IPS-15b (cell line): ENCODE measurements around the gene NEU4.
"Not testable (repeated sequence)": the region's sequence is repeated elsewhere in the genome, so short reads cannot be mapped to it uniquely, and the experiment has no call there.

Experiments
- H3K27me3 ChIP-seq: one replicate; pipeline ENCODE4 v1.6.1; 2013; ENCODE audit warnings: low read length; ENCODE audit not compliant: control insufficient read depth, insufficient read depth
- H3K36me3 ChIP-seq: one replicate; pipeline ENCODE4 v1.6.1; 2013; ENCODE audit warnings: low read length; ENCODE audit not compliant: control insufficient read depth, insufficient read depth
- H3K4me1 ChIP-seq: one replicate; pipeline ENCODE4 v1.6.1; 2013; ENCODE audit warnings: mild to moderate bottlenecking, low read length; ENCODE audit not compliant: control insufficient read depth, insufficient read depth
- H3K4me3 ChIP-seq: one replicate; pipeline ENCODE4 v1.5.1; 2013; ENCODE audit warnings: low read depth, low read length
- H3K9ac ChIP-seq: one replicate; pipeline ENCODE4 v1.6.1; 2013; ENCODE audit warnings: low read depth, mild to moderate bottlenecking, low read length
- H3K9me3 ChIP-seq: one replicate; pipeline ENCODE4 v1.6.1; 2013; ENCODE audit warnings: mild to moderate bottlenecking, low read length; ENCODE audit not compliant: control insufficient read depth, insufficient read depth

Gene NEU4

DNA sequence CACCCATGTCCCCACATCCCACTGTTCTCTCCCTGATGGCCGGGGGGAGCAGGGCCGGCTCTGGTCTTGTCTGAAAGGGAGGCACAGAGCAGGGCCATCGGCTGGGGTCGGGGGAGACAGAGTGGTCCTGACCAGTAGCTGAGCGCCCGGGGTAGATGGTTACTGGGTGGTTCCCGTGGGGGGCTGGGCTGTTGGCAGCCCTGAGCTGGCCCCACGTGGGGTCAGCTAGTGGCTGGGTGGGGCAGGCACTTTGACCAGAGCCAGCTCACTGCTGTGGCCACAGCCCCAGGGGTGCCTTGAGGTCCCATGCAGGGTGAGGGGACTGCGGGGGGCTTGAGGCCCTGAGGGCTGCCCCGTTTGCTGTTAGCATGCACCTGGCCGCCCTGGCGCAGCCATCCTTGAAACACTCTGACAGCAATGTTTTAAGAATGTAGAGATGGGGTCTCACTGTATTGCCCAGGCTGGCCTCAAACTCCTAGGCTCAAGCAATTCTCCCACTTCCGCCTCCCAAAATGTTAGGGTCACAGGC lies 12.3 kb upstream of the NEU4 start:
- H3K27me3 ChIP-seq: no peaks in the 10 kb centered on the region
- H3K36me3 ChIP-seq: no peaks in the 10 kb centered on the region
- no peak overlapping the region for H3K9ac ChIP-seq
- no peaks in the 10 kb centered on the region for H3K9me3 ChIP-seq
- no peaks in the 10 kb centered on the region for H3K4me1 ChIP-seq
- H3K4me3 ChIP-seq: no peak overlapping the region

DNA sequence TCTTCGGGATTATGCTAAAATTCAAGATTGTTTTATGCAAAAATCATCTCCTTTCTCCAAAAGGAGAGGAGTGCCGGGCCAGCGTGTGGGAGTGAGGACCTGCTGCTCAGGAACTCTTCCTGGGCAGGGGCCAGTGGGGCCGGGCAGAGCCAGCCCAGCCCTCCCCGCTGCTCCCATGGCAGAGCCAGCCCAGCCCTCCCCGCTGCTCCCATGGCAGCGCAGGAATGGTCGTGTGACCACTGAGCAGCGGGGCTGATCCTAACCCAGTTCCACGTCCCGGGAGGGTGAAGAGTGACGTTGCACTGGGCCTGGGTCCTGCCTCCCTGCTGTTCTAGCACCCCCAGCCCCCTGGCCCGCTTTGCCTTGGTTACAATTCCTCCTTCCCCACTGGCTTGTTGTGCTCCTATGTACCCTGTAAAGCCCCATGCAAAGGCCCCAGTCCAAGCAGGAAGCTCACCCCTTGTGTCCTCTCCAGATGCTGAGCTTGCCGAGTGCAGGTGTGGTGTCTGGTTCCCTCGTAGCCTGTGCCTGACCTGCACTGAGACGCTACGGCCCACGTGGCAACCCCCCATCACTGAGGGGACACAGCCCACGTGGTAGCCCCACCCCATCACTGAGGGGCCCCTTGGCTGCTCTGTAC lies 11.4 kb upstream of the NEU4 start:
- H3K36me3 ChIP-seq: no peaks in the 10 kb centered on the region
- H3K4me1 ChIP-seq: no peaks in the 10 kb centered on the region
- no peak overlapping the region for H3K9ac ChIP-seq
- no peaks in the 10 kb centered on the region for H3K9me3 ChIP-seq
- no peak overlapping the region for H3K4me3 ChIP-seq
- no peaks in the 10 kb centered on the region for H3K27me3 ChIP-seq

DNA sequence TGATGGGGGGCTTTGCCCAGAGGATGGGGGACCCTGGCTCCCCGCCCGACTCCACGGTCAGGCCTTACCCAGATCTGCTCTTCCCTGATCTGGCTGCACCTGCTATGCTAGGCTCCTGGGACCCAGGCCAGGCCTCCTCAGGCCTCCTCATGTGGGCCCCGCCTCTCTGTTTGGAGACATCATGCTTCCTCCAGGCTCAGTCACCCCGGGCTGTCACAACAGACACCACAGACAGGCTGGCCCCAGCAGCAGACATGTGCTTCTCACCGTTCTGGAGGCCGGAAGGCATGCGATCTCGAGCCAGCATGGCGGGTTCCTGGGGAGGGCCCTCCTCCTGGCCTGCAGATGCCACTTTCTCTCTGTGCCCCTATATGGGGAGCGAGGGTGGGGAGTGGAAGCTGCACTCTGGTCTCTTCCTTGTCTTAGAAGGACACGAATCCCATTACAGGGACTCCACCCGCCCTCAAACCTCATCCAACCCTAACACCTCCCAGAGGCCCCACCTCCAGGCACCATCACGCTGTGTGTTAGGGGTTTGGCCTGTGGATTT lies 10.8 kb upstream of the NEU4 start:
- Histone ChIP-seq H3K4me1 (no peaks in the 10 kb centered on the region), H3K9me3 (no peaks in the 10 kb centered on the region), H3K27me3 (peaks cover under 1% of the 10 kb centered on the region), H3K36me3 (no peaks in the 10 kb centered on the region), H3K4me3 (no peak overlapping the region), H3K9ac (no peak overlapping the region)

DNA sequence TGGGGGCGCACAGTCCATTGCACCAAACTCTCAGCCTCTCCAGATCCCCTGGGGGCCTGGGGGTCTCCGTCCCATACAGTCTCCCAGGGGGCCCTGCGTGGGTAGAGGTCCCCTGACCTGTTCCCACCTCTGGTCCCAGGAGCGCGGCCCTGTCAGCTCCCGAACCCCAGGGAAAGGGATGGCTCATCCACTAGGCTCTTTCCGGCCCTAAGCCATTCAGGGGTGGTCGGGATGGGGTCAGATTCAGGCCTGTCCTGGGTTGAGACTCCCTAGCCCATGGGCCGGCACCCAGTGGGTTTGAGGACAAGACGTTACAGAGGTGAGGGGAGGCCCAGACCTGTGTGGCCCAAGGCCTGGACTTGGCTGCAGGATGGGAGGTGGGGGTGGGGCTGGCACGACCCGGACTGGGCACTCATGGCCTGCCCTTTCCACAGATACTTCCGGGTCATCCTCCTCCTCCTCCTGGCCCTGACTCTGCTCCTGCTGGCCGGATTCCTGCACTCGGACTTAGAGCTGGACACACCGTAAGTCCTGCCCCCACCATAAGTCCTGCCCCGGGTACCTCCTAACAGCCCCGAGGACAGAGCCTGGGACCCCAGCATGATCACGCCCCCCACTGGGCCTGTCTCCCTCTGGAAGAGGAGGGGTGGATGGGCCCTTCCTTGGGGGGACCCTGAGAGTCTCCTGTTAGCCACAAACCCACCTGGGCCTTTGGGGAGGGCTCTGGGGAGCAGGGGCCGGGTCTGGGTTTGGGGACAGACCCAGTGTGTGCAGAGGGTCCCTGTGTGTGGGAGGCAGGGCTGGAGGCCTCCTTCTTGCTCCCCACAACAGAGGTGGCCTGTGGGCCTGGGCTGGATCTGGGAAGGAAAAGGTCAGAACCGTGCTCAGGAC lies 10.1 kb upstream of the NEU4 start:
- Histone ChIP-seq H3K36me3 (no peaks in the 10 kb centered on the region), H3K9ac (no peak overlapping the region), H3K9me3 (no peaks in the 10 kb centered on the region), H3K27me3 (peaks cover 7% of the 10 kb centered on the region), H3K4me3 (no peak overlapping the region), H3K4me1 (no peaks in the 10 kb centered on the region)

DNA sequence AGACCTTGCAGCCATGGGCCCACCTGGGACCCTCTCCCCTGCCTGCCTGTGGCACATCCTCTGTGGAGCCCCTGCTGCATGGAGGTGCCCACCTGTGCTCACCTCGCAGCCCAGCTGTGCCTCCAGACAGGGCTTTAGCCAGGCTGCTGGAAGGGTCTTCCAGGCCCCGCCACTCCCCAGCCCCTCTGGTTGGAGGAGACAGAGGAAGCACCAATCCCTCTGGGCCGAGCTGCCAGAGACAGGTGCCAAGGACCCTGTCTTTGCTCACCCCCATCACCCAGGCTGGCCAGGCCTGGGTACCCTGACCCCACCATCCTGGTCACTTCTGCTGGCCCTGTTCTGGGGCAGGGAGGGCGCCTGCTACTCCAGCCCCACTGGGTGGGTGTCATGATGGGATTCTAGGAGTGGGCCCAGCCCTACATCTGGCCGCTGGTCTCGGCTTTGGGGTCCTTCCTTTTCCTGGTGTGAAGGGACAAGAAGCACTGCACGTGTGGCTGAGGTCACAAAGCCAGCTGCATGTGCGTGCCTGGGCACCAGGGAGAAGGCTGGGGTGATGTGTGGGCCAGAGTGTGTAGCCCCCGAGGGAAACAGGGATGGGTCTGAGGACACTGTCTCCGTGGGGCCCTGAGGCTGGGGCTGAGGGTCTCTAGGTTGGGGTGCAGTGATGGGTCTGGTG lies 9.3 kb upstream of the NEU4 start:
- peaks cover 15% of the 10 kb centered on the region for H3K27me3 ChIP-seq
- H3K36me3 ChIP-seq: no peaks in the 10 kb centered on the region
- H3K9me3 ChIP-seq: no peaks in the 10 kb centered on the region
- H3K4me1 ChIP-seq: peaks cover 3% of the 10 kb centered on the region
- no peak overlapping the region for H3K4me3 ChIP-seq
- H3K9ac ChIP-seq: no peak overlapping the region

DNA sequence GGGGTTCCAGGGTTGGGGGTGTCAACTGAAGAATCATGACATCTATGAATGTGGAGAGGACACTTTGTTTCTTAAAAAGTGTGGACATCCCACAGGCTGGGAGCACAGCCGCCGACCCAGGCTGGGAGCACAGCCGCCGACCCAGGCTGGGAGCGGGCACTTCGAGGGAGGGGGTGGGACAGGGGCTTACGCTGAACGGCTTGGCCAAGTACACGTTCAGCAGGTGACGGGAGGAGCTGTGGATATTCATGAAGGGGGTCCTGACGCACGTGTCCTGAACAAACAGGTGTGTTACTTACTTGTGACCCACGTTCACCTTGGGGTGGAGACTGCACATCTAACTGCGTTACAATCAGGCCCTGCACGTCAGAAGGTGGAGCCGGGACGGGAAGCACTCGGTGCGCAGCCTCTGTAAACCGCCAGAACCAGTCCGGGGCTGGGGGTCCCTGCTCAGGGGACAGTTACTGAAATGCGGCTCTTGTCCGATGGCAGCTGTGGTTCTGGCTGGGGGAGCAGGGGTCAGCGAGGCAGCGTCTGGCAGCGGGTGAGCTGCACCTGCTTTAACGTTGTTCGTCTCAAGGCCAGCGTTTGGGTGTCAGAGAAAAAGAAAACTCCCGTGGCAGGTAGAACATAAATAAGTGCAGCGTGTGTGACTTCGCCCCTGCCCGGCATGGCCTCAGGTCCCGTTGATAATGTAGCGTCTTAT lies 8.6 kb upstream of the NEU4 start:
- not testable (repeated sequence) for H3K4me3 ChIP-seq, H3K9me3 ChIP-seq, H3K36me3 ChIP-seq, H3K9ac ChIP-seq, H3K4me1 ChIP-seq
- H3K27me3 ChIP-seq: peaks cover 17% of the 10 kb centered on the region

DNA sequence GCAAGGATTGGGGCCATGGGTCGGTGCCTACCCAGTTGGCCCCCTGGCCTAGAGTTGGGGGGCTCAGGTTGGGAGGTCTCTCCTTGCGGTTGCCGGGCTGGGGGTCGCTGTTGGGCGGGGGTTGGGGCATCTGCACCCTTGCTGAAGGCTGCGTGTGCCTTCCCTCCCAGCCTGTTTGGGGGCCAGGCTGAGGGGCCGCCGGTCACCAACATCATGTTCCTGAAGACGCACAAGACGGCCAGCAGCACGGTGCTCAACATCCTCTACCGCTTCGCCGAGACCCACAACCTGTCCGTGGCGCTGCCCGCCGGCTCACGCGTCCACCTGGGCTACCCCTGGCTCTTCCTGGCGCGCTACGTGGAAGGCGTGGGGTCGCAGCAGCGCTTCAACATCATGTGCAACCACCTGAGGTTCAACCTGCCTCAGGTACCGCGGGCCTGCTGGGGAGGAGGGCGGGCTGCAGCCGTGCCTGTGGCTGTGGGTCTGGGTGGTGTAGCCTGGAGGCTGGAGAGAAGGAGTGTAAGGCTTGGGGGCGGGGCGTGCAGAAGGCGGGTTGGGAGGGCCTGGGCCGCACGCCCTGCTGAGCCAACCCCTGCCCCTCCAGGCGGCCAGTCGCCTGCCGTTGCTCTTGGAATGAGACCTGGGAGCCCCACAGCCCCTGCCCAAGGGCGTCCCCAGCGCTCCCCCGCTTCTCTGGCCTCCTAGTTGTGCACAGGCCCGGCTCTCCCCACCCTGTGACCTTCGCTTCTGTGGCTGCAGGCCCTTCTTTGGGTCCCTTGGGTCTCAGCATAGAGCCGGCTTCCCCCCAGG lies 7.2 kb upstream of the NEU4 start:
- H3K36me3 ChIP-seq: no peaks in the 10 kb centered on the region
- H3K9me3 ChIP-seq: no peaks in the 10 kb centered on the region
- H3K27me3 ChIP-seq: peaks cover 17% of the 10 kb centered on the region
- H3K4me1 ChIP-seq: peaks cover 6% of the 10 kb centered on the region
- no peak overlapping the region for H3K9ac ChIP-seq
- no peak overlapping the region for H3K4me3 ChIP-seq

DNA sequence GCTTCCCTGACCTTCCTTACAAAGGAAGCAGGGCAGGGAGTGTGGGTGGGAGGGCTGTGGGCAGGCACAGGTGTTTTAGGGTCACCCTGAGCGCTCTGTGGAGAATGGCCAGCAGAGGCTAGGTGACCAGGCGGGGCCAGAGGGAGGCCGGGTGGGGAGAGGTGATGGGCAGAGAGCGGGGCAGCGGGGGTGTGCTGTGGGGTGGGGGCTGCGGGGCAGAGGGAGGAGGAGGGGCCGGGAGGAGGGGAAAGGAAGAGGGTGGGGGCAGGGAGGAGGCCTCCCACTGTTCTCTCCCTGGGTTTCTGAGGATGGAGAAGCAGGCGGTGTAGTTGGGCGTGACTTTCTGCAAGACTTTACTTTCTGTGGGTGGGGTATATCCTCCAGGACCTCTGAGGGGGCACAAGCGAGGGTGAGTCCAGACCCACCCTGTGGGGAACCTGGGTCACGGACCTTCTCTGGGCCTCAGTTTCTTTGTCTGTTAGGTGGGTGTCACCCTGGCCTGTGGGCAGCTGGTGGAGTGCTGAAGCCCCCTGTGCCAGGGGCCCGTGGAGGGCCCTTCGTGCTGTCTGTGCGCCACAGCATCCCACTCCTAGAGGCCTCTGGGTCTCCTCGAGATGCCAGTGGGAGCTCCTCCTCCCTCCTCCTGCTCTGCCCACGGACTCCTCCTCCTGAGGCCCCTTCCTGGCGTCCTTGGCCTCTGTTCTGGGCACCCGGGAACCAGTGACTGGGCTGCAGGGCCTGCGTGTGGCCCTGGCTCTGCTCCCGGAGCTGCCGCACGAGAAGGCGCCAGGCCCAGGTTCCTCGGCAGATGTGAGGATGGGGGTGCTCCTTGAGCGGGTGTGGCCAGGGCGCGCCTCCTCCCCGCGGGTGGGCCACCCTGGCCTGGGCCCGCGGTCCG lies 6.3 kb upstream of the NEU4 start:
- Histone ChIP-seq H3K9ac (no peak overlapping the region), H3K36me3 (no peaks in the 10 kb centered on the region), H3K4me1 (peaks cover 6% of the 10 kb centered on the region), H3K4me3 (no peak overlapping the region), H3K27me3 (peaks cover 17% of the 10 kb centered on the region), H3K9me3 (no peaks in the 10 kb centered on the region)

DNA sequence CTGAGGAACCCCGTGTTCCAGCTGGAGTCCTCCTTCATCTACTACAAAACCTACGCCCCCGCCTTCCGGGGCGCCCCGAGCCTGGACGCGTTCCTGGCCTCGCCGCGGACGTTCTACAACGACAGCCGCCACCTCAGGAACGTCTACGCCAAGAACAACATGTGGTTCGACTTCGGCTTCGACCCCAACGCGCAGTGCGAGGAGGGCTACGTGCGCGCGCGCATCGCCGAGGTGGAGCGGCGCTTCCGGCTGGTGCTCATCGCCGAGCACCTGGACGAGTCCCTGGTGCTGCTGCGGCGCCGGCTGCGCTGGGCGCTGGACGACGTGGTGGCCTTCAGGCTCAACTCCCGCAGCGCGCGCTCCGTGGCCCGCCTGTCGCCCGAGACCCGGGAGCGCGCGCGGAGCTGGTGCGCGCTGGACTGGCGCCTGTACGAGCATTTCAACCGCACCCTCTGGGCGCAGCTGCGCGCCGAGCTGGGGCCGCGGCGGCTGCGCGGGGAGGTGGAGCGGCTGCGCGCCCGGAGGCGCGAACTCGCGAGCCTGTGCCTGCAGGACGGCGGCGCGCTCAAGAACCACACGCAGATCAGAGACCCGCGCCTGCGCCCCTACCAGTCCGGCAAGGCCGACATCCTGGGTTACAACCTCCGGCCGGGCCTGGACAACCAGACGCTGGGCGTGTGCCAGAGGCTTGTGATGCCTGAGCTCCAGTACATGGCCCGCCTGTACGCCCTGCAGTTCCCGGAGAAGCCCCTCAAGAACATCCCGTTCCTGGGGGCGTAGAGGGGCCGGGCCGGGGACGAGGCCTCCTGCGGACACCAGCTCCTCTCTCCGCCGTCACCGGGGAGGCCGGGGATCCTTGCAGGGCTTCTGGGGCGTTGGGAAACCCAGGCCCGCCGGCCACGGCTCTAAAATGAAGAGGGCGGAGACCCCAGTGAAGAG lies 5.3 kb upstream of the NEU4 start:
- peak overlapping the region; percentile 26 for H3K4me3 ChIP-seq
- H3K4me1 ChIP-seq: peaks cover 6% of the 10 kb centered on the region
- peaks cover 17% of the 10 kb centered on the region for H3K27me3 ChIP-seq
- H3K9ac ChIP-seq: peak overlapping the region; percentile 60
- no peaks in the 10 kb centered on the region for H3K36me3 ChIP-seq
- no peaks in the 10 kb centered on the region for H3K9me3 ChIP-seq
